B cell (primary cell): ENCODE measurements around the gene CLEC4D. TPM values are rescaled to one million over a fixed set of nuclear protein-coding genes. Genes with fewer than 3 reads are reported as not detected.

Experiments used
- ATAC-seq: fragments of 200-7000 bp; cut with Tn5 transposase; one replicate; pipeline ENCODE4 v1.10.0; 2021; ENCODE audit warnings: low read depth, mild to moderate bottlenecking, moderate number of reproducible peaks, moderate library complexity
- CTCF ChIA-PET: fragments of 350-600 bp; sonication (Branson Sonifier 250); formaldehyde crosslinking; loops from one replicate; lab custom pipeline; 2021; ENCODE audit warnings: antibody characterized with exemption, inconsistent platforms; lab: Charles Lee
- POLR2A ChIA-PET: fragments of 350-600 bp; sonication (Branson Sonifier 250); formaldehyde crosslinking; loops from one replicate; lab custom pipeline; 2021; ENCODE audit warnings: antibody characterized with exemption; lab: Charles Lee
- DNase-seq: peaks from one replicate; pipeline ENCODE4 v3.0.0; 2013
- H2AFZ ChIP-seq: 2 replicates; pipeline ENCODE4 v1.6.1; 2012; ENCODE audit warnings: mild to moderate bottlenecking, low read depth, low read length; ENCODE audit not compliant: insufficient read depth, poor library complexity, severe bottlenecking
- H3K27ac ChIP-seq, 2 donors: 1 replicate in 1 of 2; 2 replicates in 1 of 2; pipeline ENCODE4 v1.5.1; 2012 to 2013; ENCODE audit warnings: low read length in 2 of 2, mild to moderate bottlenecking in 2 of 2, moderate library complexity in 1 of 2
- H3K27me3 ChIP-seq, 4 experiments: fragments of 200-600 bp in 1 of 4; sonication (generic) in 1 of 4; replicated peaks in 1 of 4; 1 replicate in 2 of 4; 2 replicates in 2 of 4; pipeline versions ENCODE4 v1.6.1 to v1.7.0; 2013 to 2016; ENCODE audit warnings: low read length in 3 of 4, mild to moderate bottlenecking in 2 of 4, mixed read lengths in 1 of 4, moderate library complexity in 1 of 4; ENCODE audit not compliant: insufficient read depth in 4 of 4, control insufficient read depth in 3 of 4; ENCODE audit errors: control extremely low read depth in 1 of 4
- H3K36me3 ChIP-seq, 2 experiments: replicated peaks in 1 of 2; 1 replicate in 1 of 2; 2 replicates in 1 of 2; pipeline versions ENCODE4 v1.6.1 to v1.7.1; 2013; ENCODE audit warnings: low read length in 1 of 2; ENCODE audit not compliant: insufficient read depth in 2 of 2, control insufficient read depth in 1 of 2; ENCODE audit errors: control extremely low read depth in 1 of 2, extremely low read depth in 1 of 2
- H3K4me1 ChIP-seq, 2 donors: fragments of 200-600 bp in 1 of 2; sonication (generic) in 1 of 2; 1 replicate in 1 of 2; 2 replicates in 1 of 2; pipeline versions ENCODE4 v1.5.1 to v1.6.1; 2013 to 2017; ENCODE audit warnings: low read length in 2 of 2; ENCODE audit not compliant: control insufficient read depth in 2 of 2, insufficient read depth in 2 of 2
- H3K4me2 ChIP-seq: replicated peaks from 2 replicates; pipeline ENCODE3; 2012; ENCODE audit warnings: mild to moderate bottlenecking, low read depth, low read length; ENCODE audit not compliant: poor library complexity, severe bottlenecking
- H3K4me3 ChIP-seq, 5 experiments: fragments of 200-600 bp in 1 of 5; sonication (generic) in 1 of 5; 1 replicate in 3 of 5; 2 replicates in 2 of 5; pipeline versions ENCODE4 v1.5.1 to v1.7.0; 2011 to 2016; ENCODE audit warnings: low read length in 4 of 5, mild to moderate bottlenecking in 4 of 5, low read depth in 2 of 5, control low read depth in 1 of 5, moderate library complexity in 1 of 5; ENCODE audit not compliant: insufficient read depth in 1 of 5; ENCODE audit errors: control extremely low read depth in 1 of 5, extremely low read depth in 1 of 5
- H3K79me2 ChIP-seq: fragments of 200-600 bp; sonication (generic); one replicate; pipeline ENCODE4 v1.6.0; 2016; ENCODE audit warnings: low read length; ENCODE audit not compliant: control insufficient read depth, insufficient read depth
- H3K9ac ChIP-seq: fragments of 200-600 bp; sonication (generic); 2 replicates; pipeline ENCODE4 v1.6.1; 2017; ENCODE audit warnings: mild to moderate bottlenecking, low read length, moderate library complexity
- H3K9me3 ChIP-seq, 3 donors: one replicate each; pipeline versions ENCODE4 v1.6.1 to v1.7.1; 2013; ENCODE audit warnings: low read length in 2 of 3; ENCODE audit not compliant: control insufficient read depth in 2 of 3, insufficient read depth in 1 of 3; ENCODE audit errors: control extremely low read depth in 1 of 3
- H4K20me1 ChIP-seq: 2 replicates; pipeline ENCODE4 v1.6.0; 2012; ENCODE audit warnings: mild to moderate bottlenecking, low read length; ENCODE audit not compliant: insufficient read depth, control insufficient read depth, poor library complexity, severe bottlenecking
- H3K27ac Mint-ChIP-seq: one replicate; pipeline ENCODE4 v1.8.0; 2021; ENCODE audit warnings: mixed read lengths
- H3K27me3 Mint-ChIP-seq: one replicate; pipeline ENCODE4 v1.8.0; 2021; ENCODE audit warnings: mixed read lengths
- H3K4me1 Mint-ChIP-seq: one replicate; pipeline ENCODE4 v1.8.0; 2021; ENCODE audit warnings: mixed read lengths
- H3K4me3 Mint-ChIP-seq: one replicate; pipeline ENCODE4 v1.8.0; 2021; ENCODE audit warnings: mixed read lengths
- H3K9me3 Mint-ChIP-seq: one replicate; pipeline ENCODE4 v1.8.0; 2022; ENCODE audit warnings: mixed read lengths; ENCODE audit not compliant: insufficient read depth
- CTCF ChIP-seq: fragments of 200-600 bp; IDR thresholded peaks from one replicate; pipeline ENCODE4 v1.8.0; 2022; ENCODE audit warnings: antibody characterized with exemption, mild to moderate bottlenecking
- EZH2 ChIP-seq: IDR thresholded peaks from 2 replicates; pipeline ENCODE4 v1.6.1; 2012; ENCODE audit warnings: borderline replicate concordance, low read depth, mild to moderate bottlenecking, moderate library complexity, low read length; ENCODE audit not compliant: insufficient read depth, poor library complexity, severe bottlenecking
- intact Hi-C: fragments of 100-400 bp; cut with micrococcal nuclease; formaldehyde crosslinking; loops from one replicate; pipeline ENCODE4 v1.10.0; 2022
- polyA plus RNA-seq: library from polyadenylated mRNA; depleted of rRNA; stranded (reverse); fragments of >200 nt; gene quantifications from 2 replicates; pipeline ENCODE4 v1.2.3, GENCODE V29; 2012
- small RNA-seq: library from RNA; depleted of rRNA; stranded (forward); fragments of <200 nt; gene quantifications from one replicate; pipeline ENCODE3, GENCODE V24; 2012; ENCODE audit warnings: low replicate concordance, low read depth; ENCODE audit not compliant: insufficient read length
- total RNA-seq, 2 donors: library from RNA; stranded (reverse); fragments of 120-200 nt in 1 of 2; gene quantifications; 1 replicate in 1 of 2; 2 replicates in 1 of 2; pipeline versions ENCODE4 v1.2.3 to v1.2.4, GENCODE V29; 2013 to 2022

CLEC4D gene
- total and polyA plus RNA-seq, 2 donors (not counting 1 experiment from before 2014, with no cell fraction given), result not detected

- ChIA-PET CTCF (no interaction called here), POLR2A (no interaction called here)
- Histone ChIP-seq H4K20me1 (no peaks in the 10 kb centered on the region), H3K27ac (no peak overlapping the region), H2AFZ (no peak overlapping the region), H3K9ac (no peak overlapping the region), H3K27me3 (no peaks in the 10 kb centered on the region), H3K9me3 (peaks cover 1 to 23% (median 10%) of the 10 kb centered on the region in 3 donors), H3K36me3 (no peaks in the 10 kb centered on the region), H3K4me3 (peak overlapping the region in 1 of 5 experiments; percentile 23), H3K4me2 (no peak overlapping the region), H3K4me1 (no peaks in the 10 kb centered on the region), H3K79me2 (no peaks in the 10 kb centered on the region)
- no peak overlapping the region for H3K4me3 Mint-ChIP-seq
- H3K4me1 Mint-ChIP-seq, result no peaks in the 10 kb centered on the region
- peaks cover 7% of the 10 kb centered on the region for H3K9me3 Mint-ChIP-seq
- TF ChIP-seq CTCF (no peak), EZH2 (no peak)
- no peak for ATAC-seq
- H3K27ac Mint-ChIP-seq, result no peak overlapping the region
- intact Hi-C loops, result no loop called here
- DNase-seq, result no peak
- no peaks in the 10 kb centered on the region for H3K27me3 Mint-ChIP-seq
These were observed 53.2 kb downstream of the CLEC4D start for GRCh38 chr12:8566525-8566924.

Small RNA genes within 50 kb of the gene (small RNA-seq; reads per million reads assigned to genes)
- not detected for gene RNU6-275P

Other genes with a start within 250 kb of the CLEC4D start
- gene CLEC6A, start 57.5 kb upstream of the CLEC4D start, total RNA-seq, result not detected in 2 replicates
- gene CLEC6A, start 57.5 kb upstream of the CLEC4D start, polyA plus RNA-seq, result 0.07 TPM in 1 of 2 replicates, not detected in the other
- gene CLEC4E, start 27.4 kb downstream of the CLEC4D start, total RNA-seq, result not detected in 2 replicates
- gene CLEC4E, start 27.4 kb downstream of the CLEC4D start, polyA plus RNA-seq, result 0.06 and 0.17 TPM in 2 replicates
- gene AICDA, start 99.4 kb downstream of the CLEC4D start, total RNA-seq, result 0.94 and 0.95 TPM in 2 replicates
- 1.0 TPM in 1 of 2 replicates, not detected in the other for gene AICDA, start 99.4 kb downstream of the CLEC4D start, polyA plus RNA-seq
- gene MFAP5, start 149.3 kb downstream of the CLEC4D start, total RNA-seq, result 0.94 TPM in 1 of 2 replicates, not detected in the other
- 0.06 and 0.31 TPM in 2 replicates for gene MFAP5, start 149.3 kb downstream of the CLEC4D start, polyA plus RNA-seq
- 54.2 and 64.1 TPM in 2 replicates for gene RIMKLB, start 184.5 kb downstream of the CLEC4D start, total RNA-seq
- gene RIMKLB, start 184.5 kb downstream of the CLEC4D start, polyA plus RNA-seq, result 27.8 and 35.8 TPM in 2 replicates